Muscle of leg (tissue), 11 donors: Measurements from ENCODE around the gene RASSF4. TPM values are rescaled to one million over a fixed set of nuclear protein-coding genes. Genes with fewer than 3 reads are reported as not detected.
A peak's percentile ranks its signal among the peaks of the same experiment; 100 is the strongest.

ENCODE experiments used
- DNase-seq: peaks from one replicate; pipeline ENCODE4 v3.0.0; 2013
- H3K27ac ChIP-seq: one replicate; pipeline ENCODE4 v1.5.1; 2013; ENCODE audit warnings: mild to moderate bottlenecking, low read length, control low read depth
- H3K27me3 ChIP-seq: one replicate; pipeline ENCODE4 v1.6.1; 2013; ENCODE audit warnings: low read length; ENCODE audit not compliant: control insufficient read depth, insufficient read depth
- H3K36me3 ChIP-seq: one replicate; pipeline ENCODE4 v1.6.1; 2013; ENCODE audit warnings: low read length; ENCODE audit not compliant: control insufficient read depth, insufficient read depth
- H3K4me1 ChIP-seq: one replicate; pipeline ENCODE4 v1.6.1; 2013; ENCODE audit warnings: low read length; ENCODE audit not compliant: control insufficient read depth, insufficient read depth
- H3K4me3 ChIP-seq: one replicate; pipeline ENCODE4 v1.5.1; 2013; ENCODE audit warnings: low read length, control low read depth
- H3K9me3 ChIP-seq: replicated peaks from 2 replicates; pipeline ENCODE4 v1.6.1; 2013; ENCODE audit warnings: low read depth, low read length; ENCODE audit not compliant: control insufficient read depth
- WGBS: methylation state at CpG from one replicate; pipeline ENCODE4 v1.1.5; 2013; ENCODE audit warnings: missing lambda C conversion rate; ENCODE audit not compliant: insufficient coverage; 5-methylcytosine and 5-hydroxymethylcytosine counted together
- polyA plus RNA-seq, 8 donors: library from polyadenylated mRNA; unstranded; fragments of 120-200 nt; gene quantifications; one replicate each; pipeline versions ENCODE4 v1.2.1 to v1.2.3, GENCODE V29; 2013; ENCODE audit warnings: inconsistent platforms in 1 of 8, low replicate concordance in 1 of 8; ENCODE audit not compliant: insufficient read length in 8 of 8, insufficient read depth in 1 of 8
- total RNA-seq: library from RNA; stranded (reverse); fragments of 120-200 nt; gene quantifications from one replicate; pipeline ENCODE4 v1.2.4, GENCODE V29; 2013

Gene RASSF4
- total and polyA plus RNA-seq, 9 donors, result 53.0 to 79.9 (median 69.1) TPM

GRCh38 chr10:44946205-44946604 lies 13.4 kb upstream of the RASSF4 start:
- peaks cover 51% of the 10 kb centered on the region for H3K4me1 ChIP-seq
- no peaks in the 10 kb centered on the region for H3K27me3 ChIP-seq
- no peak for DNase-seq
- no peaks in the 10 kb centered on the region for H3K36me3 ChIP-seq
- H3K9me3 ChIP-seq, result peaks cover 2% of the 10 kb centered on the region
- 100% methylated on average over 1 of the region's 2 CpGs for WGBS
- no peak overlapping the region for H3K4me3 ChIP-seq
- H3K27ac ChIP-seq, result peak overlapping the region; percentile 74

- Histone ChIP-seq H3K27ac (peak overlapping the region; percentile 82), H3K4me3 (no peak overlapping the region), H3K4me1 (peaks cover 51% of the 10 kb centered on the region), H3K36me3 (no peaks in the 10 kb centered on the region), H3K9me3 (peaks cover 2% of the 10 kb centered on the region), H3K27me3 (no peaks in the 10 kb centered on the region)
- WGBS, result 69% methylated on average over 6 of the region's 6 CpGs
- peak; percentile 81 for DNase-seq
Measured at GRCh38 chr10:44947371-44948152, 12.0 kb upstream of the RASSF4 start.

GRCh38 chr10:44948642-44949041 lies 11.0 kb upstream of the RASSF4 start:
- DNase-seq, result no peak
- no peaks in the 10 kb centered on the region for H3K27me3 ChIP-seq
- no CpG with 5 or more reads among the region's 1 CpG for WGBS
- H3K4me3 ChIP-seq, result no peak overlapping the region
- H3K27ac ChIP-seq, result peak overlapping the region; percentile 82
- H3K36me3 ChIP-seq, result peaks cover 2% of the 10 kb centered on the region
- H3K9me3 ChIP-seq, result peaks cover 2% of the 10 kb centered on the region
- H3K4me1 ChIP-seq, result peaks cover 55% of the 10 kb centered on the region

GRCh38 chr10:44949127-44949802 lies 10.3 kb upstream of the RASSF4 start:
- peak overlapping the region; percentile 38 for H3K27ac ChIP-seq

GRCh38 chr10:44949915-44950314 lies 9.7 kb upstream of the RASSF4 start:
- Histone ChIP-seq H3K27ac (peak overlapping the region; percentile 33), H3K4me3 (no peak overlapping the region), H3K27me3 (no peaks in the 10 kb centered on the region), H3K36me3 (peaks cover 5% of the 10 kb centered on the region), H3K4me1 (peaks cover 55% of the 10 kb centered on the region), H3K9me3 (no peaks in the 10 kb centered on the region)
- DNase-seq, result no peak
- 63% methylated on average over 2 of the region's 3 CpGs for WGBS

More at GRCh38 chr10:44949127-44949802, 10.3 kb upstream of the RASSF4 start:
- peaks cover 55% of the 10 kb centered on the region for H3K4me1 ChIP-seq
- H3K9me3 ChIP-seq, result no peaks in the 10 kb centered on the region
- DNase-seq, result no peak
- H3K36me3 ChIP-seq, result peaks cover 5% of the 10 kb centered on the region
- no peak overlapping the region for H3K4me3 ChIP-seq
- 100% methylated on average over 1 of the region's 5 CpGs for WGBS
- no peaks in the 10 kb centered on the region for H3K27me3 ChIP-seq

- Histone ChIP-seq H3K36me3 (peaks cover 7% of the 10 kb centered on the region), H3K4me3 (no peak overlapping the region), H3K9me3 (no peaks in the 10 kb centered on the region), H3K27me3 (no peaks in the 10 kb centered on the region), H3K4me1 (peaks cover 54% of the 10 kb centered on the region), H3K27ac (peak overlapping the region; percentile 33)
- no peak for DNase-seq
- WGBS, result 73% methylated on average over 8 of the region's 10 CpGs
Measured at GRCh38 chr10:44950326-44951225, 9.0 kb upstream of the RASSF4 start.

GRCh38 chr10:44951576-44952226 lies 7.9 kb upstream of the RASSF4 start:
- Histone ChIP-seq H3K27me3 (no peaks in the 10 kb centered on the region), H3K4me1 (peaks cover 47% of the 10 kb centered on the region), H3K36me3 (peaks cover 16% of the 10 kb centered on the region), H3K9me3 (peaks cover 2% of the 10 kb centered on the region), H3K4me3 (no peak overlapping the region), H3K27ac (no peak overlapping the region)
- WGBS, result 88% methylated on average over 4 of the region's 7 CpGs
- DNase-seq, result no peak

GRCh38 chr10:44952779-44953231 lies 6.8 kb upstream of the RASSF4 start:
- WGBS, result 50% methylated on average over 1 of the region's 2 CpGs
- peaks cover 17% of the 10 kb centered on the region for H3K36me3 ChIP-seq
- H3K9me3 ChIP-seq, result peaks cover 3% of the 10 kb centered on the region
- H3K27me3 ChIP-seq, result no peaks in the 10 kb centered on the region
- DNase-seq, result no peak
- no peak overlapping the region for H3K4me3 ChIP-seq
- H3K27ac ChIP-seq, result no peak overlapping the region
- H3K4me1 ChIP-seq, result peaks cover 42% of the 10 kb centered on the region

GRCh38 chr10:44954042-44954441 lies 5.6 kb upstream of the RASSF4 start:
- DNase-seq, result no peak
- no peaks in the 10 kb centered on the region for H3K27me3 ChIP-seq
- H3K9me3 ChIP-seq, result peaks cover 3% of the 10 kb centered on the region
- H3K36me3 ChIP-seq, result peaks cover 17% of the 10 kb centered on the region
- H3K27ac ChIP-seq, result no peak overlapping the region
- no peak overlapping the region for H3K4me3 ChIP-seq
- H3K4me1 ChIP-seq, result peaks cover 42% of the 10 kb centered on the region
